Ovary (tissue), 9 donors: ENCODE data around the gene CYSTM1. TPM values are rescaled to one million over a fixed set of nuclear protein-coding genes. Genes with fewer than 3 reads are reported as not detected.

Experiments used
- DNase-seq, 5 donors: peaks; one replicate each; pipeline ENCODE4 v3.0.0-alpha.2; 2019 to 2020
- H3K27ac ChIP-seq, 2 donors: fragments of 200-600 bp; one replicate each; pipeline versions ENCODE4 v1.5.1 to v1.8.0; 2019 to 2022
- H3K27me3 ChIP-seq: fragments of 200-600 bp; one replicate; pipeline ENCODE4 v1.8.0; 2022
- H3K36me3 ChIP-seq: fragments of 200-600 bp; sonication (generic); one replicate; pipeline ENCODE4 v1.5.1; 2019
- H3K4me1 ChIP-seq: one replicate; pipeline ENCODE4 v1.8.1; 2013; ENCODE audit warnings: mild to moderate bottlenecking, moderate library complexity; ENCODE audit not compliant: insufficient read depth
- H3K4me3 ChIP-seq: fragments of 200-600 bp; sonication (generic); one replicate; pipeline ENCODE4 v1.5.1; 2017
- H3K9me3 ChIP-seq, 2 donors: fragments of 200-600 bp in 1 of 2; sonication (generic) in 1 of 2; one replicate each; pipeline versions ENCODE4 v1.5.1 to v1.8.1; 2013 to 2019; ENCODE audit warnings: mild to moderate bottlenecking in 1 of 2, moderate library complexity in 1 of 2
- CTCF ChIP-seq, 3 donors: fragments of 450-650 bp in 2 of 3; fragments of 200-600 bp in 1 of 3; IDR thresholded peaks; one replicate each; pipeline versions ENCODE4 v1.5.1 to v1.8.0; 2016 to 2022; ENCODE audit warnings: antibody characterized with exemption in 3 of 3, mild to moderate bottlenecking in 1 of 3
- EP300 ChIP-seq: sonication (generic); formaldehyde crosslinking; IDR thresholded peaks from one replicate; pipeline ENCODE4 v1.6.1; 2017; ENCODE audit warnings: antibody characterized with exemption
- POLR2A ChIP-seq: fragments of 450-650 bp; IDR thresholded peaks from one replicate; pipeline ENCODE4 v1.6.1; 2017; ENCODE audit warnings: antibody characterized with exemption, mild to moderate bottlenecking, moderate library complexity
- WGBS, 3 donors: extraction: QIAGEN DNeasy Blood & Tissue Kit in 1 of 3; methylation state at CpG; one replicate each; pipeline versions ENCODE4 v1.1.5 to v1.1.7; 2013 to 2017; 5-methylcytosine and 5-hydroxymethylcytosine counted together
- intact Hi-C, 4 donors: fragments of 100-400 bp; cut with DNase I; formaldehyde crosslinking; loops; one replicate each; pipeline versions ENCODE4 v1.11.0 to v1.15.1; 2022 to 2023
- polyA plus RNA-seq, 2 donors: library from polyadenylated mRNA; stranded (reverse); fragments of 200-250 nt in 1 of 2; fragments of 350-450 nt in 1 of 2; fragmentation: Illumina TruSeq in 1 of 2; extraction: RNeasy Lipid Tissue Mini Kit (QIAGEN cat#74804) in 1 of 2; gene quantifications; one replicate each; pipeline ENCODE4 v1.2.3, GENCODE V29; 2013 to 2014
- total RNA-seq, 7 donors: library from RNA; depleted of rRNA in 2 of 7; stranded (reverse); fragments of >200 nt in 2 of 7; fragmentation: NEBNext Ultra II Directional in 3 of 7; extraction: Animal tissue kit (Norgen Biotek cat#: 25700) in 3 of 7; gene quantifications; one replicate each; pipeline versions ENCODE4 v1.1.0 to v1.2.4, GENCODE V29; 2016 to 2023
- donor health status: DM: no; HTN: no; CAD: no; lungs with moderate emphysema.
- donor health status: DM: no; HTN: no; CAD: no.
- donor health status: Bipolar disorder and iron deficiency.
- donor health status: DM: yes; HTN: yes; CAD: no.
- donor health status: DM: no; HTN: no; CAD: no.
- donor health status: DM: yes; HTN: yes; CAD: no.

CYSTM1 gene
- total and polyA plus RNA-seq, 9 donors: 24.6 to 143 (median 40.5) TPM

- H3K4me3 ChIP-seq: peak overlapping the region; percentile 80
- no peaks in the 10 kb centered on the region for H3K27me3 ChIP-seq
- intact Hi-C loops: no loop called here
- H3K36me3 ChIP-seq: no peaks in the 10 kb centered on the region
- no peak for TF ChIP-seq CTCF (IDR thresholded peaks at IDR 0.05)
- no peak for TF ChIP-seq EP300
- no peak for TF ChIP-seq POLR2A
- 20 to 25% (median 23%) methylated on average over 4 of the region's 4 CpGs for WGBS, 3 donors
- H3K27ac ChIP-seq: peak overlapping the region; percentile 96 to 98
- peaks cover 4% of the 10 kb centered on the region for H3K4me1 ChIP-seq
- DNase-seq: no peak
- no peaks in the 10 kb centered on the region for H3K9me3 ChIP-seq
Observed at GRCh38 chr5:140176031-140176387, 1.0 kb downstream of the CYSTM1 start.

DNA sequence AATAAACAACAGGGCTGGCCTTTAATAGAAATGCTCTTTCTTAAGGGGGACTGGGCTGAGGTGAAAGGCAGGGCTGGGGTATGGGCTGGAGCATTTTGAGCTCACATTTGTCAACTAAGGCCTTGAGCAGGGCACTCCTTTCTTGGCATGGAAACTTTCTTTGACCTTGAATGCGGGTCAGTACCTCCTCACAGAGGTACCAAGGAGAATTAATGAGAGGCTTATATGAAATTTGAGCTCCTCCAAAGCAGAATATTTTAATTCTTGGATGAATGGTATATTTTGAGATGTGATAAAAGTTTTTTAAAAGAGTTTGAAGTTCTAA is 3.1 kb downstream of the CYSTM1 start:
- Histone ChIP-seq H3K36me3 (no peaks in the 10 kb centered on the region), H3K27ac (peak overlapping the region; percentile 50 to 51), H3K4me1 (peaks cover 8% of the 10 kb centered on the region), H3K9me3 (no peaks in the 10 kb centered on the region), H3K27me3 (no peaks in the 10 kb centered on the region), H3K4me3 (no peak overlapping the region)
- WGBS, 3 donors: 4 to 6% (median 5%) methylated on average over 1 of the region's 1 CpG
- DNase-seq: no peak
- TF ChIP-seq POLR2A: no peak
- no peak for TF ChIP-seq EP300
- intact Hi-C loops: no loop called here

- Histone ChIP-seq H3K27ac (peak overlapping the region in 1 of 2 donors; percentile 51), H3K9me3 (no peaks in the 10 kb centered on the region), H3K4me1 (peaks cover 8% of the 10 kb centered on the region), H3K27me3 (no peaks in the 10 kb centered on the region), H3K36me3 (no peaks in the 10 kb centered on the region), H3K4me3 (no peak overlapping the region)
- DNase-seq: peak in 2 of 5 donors; percentile 43 to 46
- intact Hi-C loops: no loop called here
- TF ChIP-seq CTCF (IDR thresholded peaks at IDR 0.05) (no peak), EP300 (no peak), POLR2A (no peak)
- 28 to 44% (median 31%) methylated on average over 6 of the region's 6 CpGs for WGBS, 3 donors
Observed at GRCh38 chr5:140178482-140179116, 3.6 kb downstream of the CYSTM1 start.

- H3K27ac ChIP-seq: no peak overlapping the region
- peaks cover 7% of the 10 kb centered on the region for H3K4me1 ChIP-seq
- no peak for TF ChIP-seq EP300
- no peak for TF ChIP-seq POLR2A
- TF ChIP-seq CTCF (IDR thresholded peaks at IDR 0.05): no peak
- DNase-seq: no peak
- 50 to 66% (median 65%) methylated on average over 5 of the region's 5 CpGs for WGBS, 3 donors
- H3K9me3 ChIP-seq: no peaks in the 10 kb centered on the region
- H3K27me3 ChIP-seq: no peaks in the 10 kb centered on the region
- no peak overlapping the region for H3K4me3 ChIP-seq
- no peaks in the 10 kb centered on the region for H3K36me3 ChIP-seq
- intact Hi-C loops: no loop called here
Observed at GRCh38 chr5:140181002-140181483, 6.1 kb downstream of the CYSTM1 start.

GRCh38 chr5:140181525-140181924 is 6.5 kb downstream of the CYSTM1 start:
- H3K4me3 ChIP-seq: no peak overlapping the region
- WGBS, 3 donors: 91 to 97% (median 91%) methylated on average over 3 of the region's 3 CpGs
- DNase-seq: no peak
- H3K27ac ChIP-seq: no peak overlapping the region
- no peaks in the 10 kb centered on the region for H3K27me3 ChIP-seq
- H3K9me3 ChIP-seq: no peaks in the 10 kb centered on the region
- no peaks in the 10 kb centered on the region for H3K36me3 ChIP-seq
- H3K4me1 ChIP-seq: peaks cover 6% of the 10 kb centered on the region
- TF ChIP-seq POLR2A (no peak), EP300 (no peak), CTCF (IDR thresholded peaks at IDR 0.05) (no peak)
- intact Hi-C loops: no loop called here
